Psoas muscle (tissue), 8 donors: ENCODE results near the gene PRPF19. TPM values are rescaled to one million over a fixed set of nuclear protein-coding genes. Genes with fewer than 3 reads are reported as not detected.

Source experiments
- ATAC-seq, 4 donors: fragments of 200-7000 bp; cut with Tn5 transposase; one replicate each; pipeline ENCODE4 v1.9.1; 2020; ENCODE audit warnings: moderate library complexity in 3 of 4, mild to moderate bottlenecking in 2 of 4
- DNase-seq, 2 donors: peaks; one replicate each; pipeline ENCODE4 v3.0.0-alpha.2; 2020
- H3K27ac ChIP-seq: fragments of 200-600 bp; one replicate; pipeline ENCODE4 v1.8.0; 2022
- H3K27me3 ChIP-seq, 3 donors: fragments of 200-600 bp in 1 of 3; one replicate each; pipeline versions ENCODE4 v1.6.1 to v1.8.0; 2013 to 2022; ENCODE audit warnings: low read length in 2 of 3, mild to moderate bottlenecking in 2 of 3, moderate library complexity in 1 of 3; ENCODE audit not compliant: insufficient read depth in 3 of 3
- H3K36me3 ChIP-seq, 2 donors: fragments of 200-600 bp in 1 of 2; one replicate each; pipeline versions ENCODE4 v1.6.1 to v1.8.0; 2013 to 2022; ENCODE audit warnings: low read depth in 1 of 2, mild to moderate bottlenecking in 1 of 2, moderate library complexity in 1 of 2; ENCODE audit not compliant: insufficient read depth in 1 of 2
- H3K4me1 ChIP-seq: fragments of 200-600 bp; one replicate; pipeline ENCODE4 v1.8.0; 2022
- H3K4me3 ChIP-seq: fragments of 200-600 bp; one replicate; pipeline ENCODE4 v1.8.0; 2022; ENCODE audit warnings: mild to moderate bottlenecking
- H3K9me3 ChIP-seq: fragments of 200-600 bp; one replicate; pipeline ENCODE4 v1.8.0; 2022
- CTCF ChIP-seq: fragments of 200-600 bp; IDR thresholded peaks from one replicate; pipeline ENCODE4 v1.8.0; 2022; ENCODE audit warnings: antibody characterized with exemption
- WGBS, 3 donors: extraction: QIAGEN DNeasy Blood & Tissue Kit; methylation state at CpG; one replicate each; pipeline versions ENCODE4 v1.1.6 to v1.1.7; 2013; 5-methylcytosine and 5-hydroxymethylcytosine counted together
- intact Hi-C, 2 donors: fragments of 100-400 bp; cut with DNase I; formaldehyde crosslinking; loops; one replicate each; pipeline versions ENCODE4 v1.11.0 to v1.14.2; 2022
- polyA plus RNA-seq, 3 donors: library from polyadenylated mRNA; stranded (reverse); fragments of 200-250 nt; gene quantifications; one replicate each; pipeline ENCODE4 v1.2.3, GENCODE V29; 2013
- total RNA-seq, 4 donors: library from RNA; stranded (reverse); fragmentation: NEBNext Ultra II Directional in 2 of 4; extraction: Animal tissue kit (Norgen Biotek cat#: 25700) in 2 of 4; gene quantifications; one replicate each; pipeline versions ENCODE4 v1.2.1 to v1.2.4, GENCODE V29; 2021 to 2023
- donor health status: healthy with polysubstance abuse.
- donor health status: DM: no; HTN: no; CAD: no; lungs with moderate emphysema.
- donor health status: Bipolar disorder and iron deficiency.
- donor health status: healthy.
- donor health status: DM: yes; HTN: yes; CAD: no.
- donor health status: DM: no; HTN: no; CAD: no.
- donor health status: DM: no; HTN: no; CAD: no.
- donor health status: DM: yes; HTN: yes; CAD: no.

Gene PRPF19
- total and polyA plus RNA-seq, 7 donors = 45.7 to 109 (median 67.4) TPM

GRCh38 chr11:60918251-60918938, 12.0 kb upstream of the PRPF19 start:
- DNase-seq (no peak), ATAC-seq (no peak)
- Histone ChIP-seq H3K27ac (no peak overlapping the region), H3K4me3 (no peak overlapping the region), H3K36me3 (peaks cover 5 to 36% of the 10 kb centered on the region in 2 donors), H3K27me3 (no peaks in the 10 kb centered on the region), H3K9me3 (no peaks in the 10 kb centered on the region), H3K4me1 (peaks cover 51% of the 10 kb centered on the region)
- no peak for TF ChIP-seq CTCF
- intact Hi-C loops = loop anchor here in 1 of 2 donors (5.0 kb wide), 1 partner anchor 214 kb away; no protein-coding TSS in a partner anchor
- 89 to 93% (median 90%) methylated on average over 4 of the region's 4 CpGs for WGBS, 3 donors

- TF ChIP-seq CTCF = no peak
- Histone ChIP-seq H3K4me1 (peaks cover 61% of the 10 kb centered on the region), H3K27ac (peak overlapping the region; percentile 94), H3K36me3 (peaks cover 5 to 27% of the 10 kb centered on the region in 2 donors), H3K9me3 (no peaks in the 10 kb centered on the region), H3K4me3 (no peak overlapping the region), H3K27me3 (no peaks in the 10 kb centered on the region)
- DNase-seq (no peak), ATAC-seq (peak in 2 of 4 donors; percentile 24 to 34)
- 93 to 97% (median 94%) methylated on average over 1 of the region's 1 CpG for WGBS, 3 donors
- intact Hi-C loops = loop anchor here in 1 of 2 donors (5.0 kb wide), 1 partner anchor 215 kb away; no protein-coding TSS in a partner anchor
Measured at GRCh38 chr11:60917267-60917666, 10.9 kb upstream of the PRPF19 start.

GRCh38 chr11:60916669-60917206, 10.4 kb upstream of the PRPF19 start:
- TF ChIP-seq CTCF = no peak
- Histone ChIP-seq H3K4me1 (peaks cover 62% of the 10 kb centered on the region), H3K36me3 (peaks cover 5 to 21% of the 10 kb centered on the region in 2 donors), H3K27me3 (no peaks in the 10 kb centered on the region), H3K9me3 (no peaks in the 10 kb centered on the region), H3K27ac (peak overlapping the region; percentile 94), H3K4me3 (peak overlapping the region; percentile 96)
- intact Hi-C loops = loop anchor here in 1 of 2 donors (5.0 kb wide), 1 partner anchor 216 kb away; no protein-coding TSS in a partner anchor
- no peak for DNase-seq
- 24 to 39% (median 27%) methylated on average over 3 of the region's 3 CpGs for WGBS, 3 donors
- no peak for ATAC-seq

GRCh38 chr11:60915248-60915914, 9.0 kb upstream of the PRPF19 start:
- peak; percentile 32 for TF ChIP-seq CTCF
- DNase-seq = peak; percentile 65 to 81
- peak; percentile 52 to 67 (median 58) for ATAC-seq

More at GRCh38 chr11:60915248-60915914, 9.0 kb upstream of the PRPF19 start:
- no peaks in the 10 kb centered on the region for H3K27me3 ChIP-seq
- H3K27ac ChIP-seq = peak overlapping the region; percentile 94
- intact Hi-C loops = loop anchor here in 1 of 2 donors (5.0 kb wide), 1 partner anchor 217 kb away; no protein-coding TSS in a partner anchor
- H3K9me3 ChIP-seq = no peaks in the 10 kb centered on the region
- H3K4me3 ChIP-seq = peak overlapping the region; percentile 96
- peaks cover 66% of the 10 kb centered on the region for H3K4me1 ChIP-seq
- peaks cover under 1 to 8% of the 10 kb centered on the region in 2 donors for H3K36me3 ChIP-seq
- WGBS, 3 donors = 6 to 7% (median 6%) methylated on average over 17 of the region's 17 CpGs
